ENCODE measurements around the gene FXYD7. TPM values are rescaled to one million over a fixed set of nuclear protein-coding genes. Genes with fewer than 3 reads are reported as not detected.

The FXYD7 gene
- total and polyA plus RNA-seq, 9 of the 15 experiments (the other 6 are each of a cell fraction or from before 2014, with no cell fraction given) = 0.10 to 0.80 (median 0.31) TPM; not detected in 3

DNA sequence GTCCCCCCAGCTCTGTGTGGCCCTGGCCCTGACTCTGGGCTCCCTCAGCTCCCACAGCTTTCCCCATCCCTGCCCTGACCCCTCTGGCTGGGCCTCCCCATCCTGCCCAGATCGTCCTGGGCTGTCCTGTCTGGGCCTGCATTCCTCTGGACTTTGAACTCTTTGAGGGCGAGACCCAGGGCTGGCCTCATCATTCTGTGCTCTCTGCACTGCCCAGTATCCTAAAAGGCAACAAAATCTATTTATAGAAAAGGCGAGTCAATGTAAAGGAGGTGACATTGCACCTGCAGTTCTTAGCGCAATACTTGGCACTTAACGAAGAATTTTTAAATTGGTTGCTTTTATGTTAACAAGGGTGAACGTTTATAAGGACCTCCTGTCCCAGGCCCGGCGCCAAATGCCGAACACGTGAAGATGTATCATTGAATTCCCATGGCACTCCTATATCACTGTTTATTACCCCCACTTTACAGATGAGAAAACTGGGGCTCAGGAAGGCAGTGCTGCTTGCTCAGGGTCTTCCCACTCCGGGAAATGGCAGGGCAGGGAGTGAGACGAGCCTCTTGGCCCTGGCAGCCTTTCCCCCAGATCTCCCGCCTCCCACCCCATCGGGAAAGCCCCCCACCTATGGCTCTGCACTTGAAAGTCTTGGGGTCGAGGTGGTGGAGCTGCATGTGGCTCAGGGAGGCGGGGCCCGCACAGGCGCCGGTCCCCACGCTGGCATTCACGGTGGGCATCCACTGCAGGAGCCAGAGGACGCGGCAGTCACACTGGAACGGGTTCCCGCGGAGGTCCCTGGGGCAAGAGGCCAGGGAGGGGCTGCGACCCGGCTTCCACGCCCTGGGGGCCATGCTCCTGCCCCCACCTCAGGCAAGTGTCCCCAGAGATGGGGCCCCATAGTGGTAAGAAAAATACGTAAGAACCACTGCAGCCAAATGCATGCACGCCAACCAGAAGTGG lies 12.0 kb upstream of the FXYD7 start (continued):
- TF ChIP-seq TCF3 (CRISPR knock-in tag; IDR thresholded peaks at IDR 0.05) = no peak
- TF ChIP-seq ASH1L (IDR thresholded peaks at IDR 0.05; ENCODE audit: borderline replicate concordance, low read depth, partially characterized antibody) = no peak
- TF ChIP-seq, protein P1, sequence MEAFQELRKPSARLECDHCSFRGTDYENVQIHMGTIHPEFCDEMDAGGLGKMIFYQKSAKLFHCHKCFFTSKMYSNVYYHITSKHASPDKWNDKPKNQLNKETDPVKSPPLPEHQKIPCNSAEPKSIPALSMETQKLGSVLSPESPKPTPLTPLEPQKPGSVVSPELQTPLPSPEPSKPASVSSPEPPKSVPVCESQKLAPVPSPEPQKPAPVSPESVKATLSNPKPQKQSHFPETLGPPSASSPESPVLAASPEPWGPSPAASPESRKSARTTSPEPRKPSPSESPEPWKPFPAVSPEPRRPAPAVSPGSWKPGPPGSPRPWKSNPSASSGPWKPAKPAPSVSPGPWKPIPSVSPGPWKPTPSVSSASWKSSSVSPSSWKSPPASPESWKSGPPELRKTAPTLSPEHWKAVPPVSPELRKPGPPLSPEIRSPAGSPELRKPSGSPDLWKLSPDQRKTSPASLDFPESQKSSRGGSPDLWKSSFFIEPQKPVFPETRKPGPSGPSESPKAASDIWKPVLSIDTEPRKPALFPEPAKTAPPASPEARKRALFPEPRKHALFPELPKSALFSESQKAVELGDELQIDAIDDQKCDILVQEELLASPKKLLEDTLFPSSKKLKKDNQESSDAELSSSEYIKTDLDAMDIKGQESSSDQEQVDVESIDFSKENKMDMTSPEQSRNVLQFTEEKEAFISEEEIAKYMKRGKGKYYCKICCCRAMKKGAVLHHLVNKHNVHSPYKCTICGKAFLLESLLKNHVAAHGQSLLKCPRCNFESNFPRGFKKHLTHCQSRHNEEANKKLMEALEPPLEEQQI (IDR thresholded peaks at IDR 0.05) = no peak
- TF ChIP-seq, protein P2, sequence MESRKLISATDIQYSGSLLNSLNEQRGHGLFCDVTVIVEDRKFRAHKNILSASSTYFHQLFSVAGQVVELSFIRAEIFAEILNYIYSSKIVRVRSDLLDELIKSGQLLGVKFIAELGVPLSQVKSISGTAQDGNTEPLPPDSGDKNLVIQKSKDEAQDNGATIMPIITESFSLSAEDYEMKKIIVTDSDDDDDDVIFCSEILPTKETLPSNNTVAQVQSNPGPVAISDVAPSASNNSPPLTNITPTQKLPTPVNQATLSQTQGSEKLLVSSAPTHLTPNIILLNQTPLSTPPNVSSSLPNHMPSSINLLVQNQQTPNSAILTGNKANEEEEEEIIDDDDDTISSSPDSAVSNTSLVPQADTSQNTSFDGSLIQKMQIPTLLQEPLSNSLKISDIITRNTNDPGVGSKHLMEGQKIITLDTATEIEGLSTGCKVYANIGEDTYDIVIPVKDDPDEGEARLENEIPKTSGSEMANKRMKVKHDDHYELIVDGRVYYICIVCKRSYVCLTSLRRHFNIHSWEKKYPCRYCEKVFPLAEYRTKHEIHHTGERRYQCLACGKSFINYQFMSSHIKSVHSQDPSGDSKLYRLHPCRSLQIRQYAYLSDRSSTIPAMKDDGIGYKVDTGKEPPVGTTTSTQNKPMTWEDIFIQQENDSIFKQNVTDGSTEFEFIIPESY (CRISPR knock-in tag; IDR thresholded peaks at IDR 0.05) = no peak
- TF ChIP-seq RHOXF2B (CRISPR knock-in tag; conservative IDR thresholded peaks at IDR 0.05) = no peak
- TF ChIP-seq FOXP4 (CRISPR knock-in tag; IDR thresholded peaks at IDR 0.05; ENCODE audit: borderline replicate concordance) = no peak
- TF ChIP-seq EHMT2 (IDR thresholded peaks at IDR 0.05) = no peak
- TF ChIP-seq ZNF133 (CRISPR knock-in tag; IDR thresholded peaks at IDR 0.05) = no peak
- TF ChIP-seq ELF4 (CRISPR knock-in tag; IDR thresholded peaks at IDR 0.05) = no peak
- TF ChIP-seq ZBTB1 (CRISPR knock-in tag; IDR thresholded peaks at IDR 0.05; ENCODE audit: borderline replicate concordance, low read depth) = no peak
- no peak for TF ChIP-seq POLR2AphosphoS5 (IDR thresholded peaks at IDR 0.05; ENCODE audit: control insufficient read depth, insufficient read depth, low read depth, low read length)
